Measurements from ENCODE around the gene STOM.
A peak's percentile ranks its signal among the peaks of the same experiment; 100 is the strongest.
"Not testable (repeated sequence)": the region's sequence is repeated elsewhere in the genome, so short reads cannot be mapped to it uniquely, and the experiment has no call there.

The STOM gene

DNA sequence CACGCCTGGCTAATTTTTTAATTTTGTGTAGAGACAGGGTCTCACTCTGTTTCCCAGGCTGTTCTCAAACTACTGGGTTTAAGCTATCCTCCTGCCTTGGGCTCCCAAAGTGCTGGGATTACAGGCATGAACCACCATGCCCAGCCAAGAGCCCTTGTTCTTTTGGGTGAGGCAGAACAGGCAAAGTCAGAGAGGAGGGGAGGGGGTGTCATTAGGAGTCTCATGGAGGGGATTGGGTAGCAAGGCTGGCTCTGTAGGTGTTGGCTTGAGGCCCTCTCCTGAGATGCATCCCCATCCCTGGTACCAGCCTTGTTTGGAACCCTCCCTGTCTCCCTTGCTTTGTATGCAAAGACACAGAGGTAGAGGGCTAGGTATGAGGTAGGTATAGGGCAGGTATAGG lies 78.0 kb downstream of the STOM start:
- no peak for DNase-seq (ENCODE audit: extremely low spot score)
- TF ChIP-seq FOXK2 (IDR thresholded peaks at IDR 0.05) = no peak
- TF ChIP-seq NFRKB (IDR thresholded peaks at IDR 0.05) = no peak
- TF ChIP-seq SP1 (IDR thresholded peaks at IDR 0.05) = no peak
- no peak for TF ChIP-seq ELF4 (IDR thresholded peaks at IDR 0.05)
- no peak for TF ChIP-seq L3MBTL2 (conservative IDR thresholded peaks at IDR 0.05)
- no peak for TF ChIP-seq HDGF (IDR thresholded peaks at IDR 0.05; ENCODE audit: borderline replicate concordance)
- no peak for TF ChIP-seq SUZ12 (IDR thresholded peaks at IDR 0.05)
- no peak for TF ChIP-seq FOXA1 (IDR thresholded peaks at IDR 0.05)
- TF ChIP-seq, protein P1, sequence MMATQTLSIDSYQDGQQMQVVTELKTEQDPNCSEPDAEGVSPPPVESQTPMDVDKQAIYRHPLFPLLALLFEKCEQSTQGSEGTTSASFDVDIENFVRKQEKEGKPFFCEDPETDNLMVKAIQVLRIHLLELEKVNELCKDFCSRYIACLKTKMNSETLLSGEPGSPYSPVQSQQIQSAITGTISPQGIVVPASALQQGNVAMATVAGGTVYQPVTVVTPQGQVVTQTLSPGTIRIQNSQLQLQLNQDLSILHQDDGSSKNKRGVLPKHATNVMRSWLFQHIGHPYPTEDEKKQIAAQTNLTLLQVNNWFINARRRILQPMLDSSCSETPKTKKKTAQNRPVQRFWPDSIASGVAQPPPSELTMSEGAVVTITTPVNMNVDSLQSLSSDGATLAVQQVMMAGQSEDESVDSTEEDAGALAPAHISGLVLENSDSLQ (IDR thresholded peaks at IDR 0.05) = no peak
- TF ChIP-seq ARNT (IDR thresholded peaks at IDR 0.05) = no peak
- TF ChIP-seq TARDBP (IDR thresholded peaks at IDR 0.05) = no peak
- no peak for TF ChIP-seq LEF1 (IDR thresholded peaks at IDR 0.05; ENCODE audit: borderline replicate concordance)
- TF ChIP-seq BHLHE40 (IDR thresholded peaks at IDR 0.05; ENCODE audit: borderline replicate concordance) = no peak
- no peak for TF ChIP-seq CTBP1 (IDR thresholded peaks at IDR 0.05; ENCODE audit: borderline replicate concordance)
- TF ChIP-seq FOXM1 (IDR thresholded peaks at IDR 0.05; ENCODE audit: borderline replicate concordance) = no peak
- no peak for TF ChIP-seq ZNF384 (IDR thresholded peaks at IDR 0.05)
- POLR2A ChIA-PET = no interaction called here
- CTCF ChIA-PET = no interaction called here

DNA sequence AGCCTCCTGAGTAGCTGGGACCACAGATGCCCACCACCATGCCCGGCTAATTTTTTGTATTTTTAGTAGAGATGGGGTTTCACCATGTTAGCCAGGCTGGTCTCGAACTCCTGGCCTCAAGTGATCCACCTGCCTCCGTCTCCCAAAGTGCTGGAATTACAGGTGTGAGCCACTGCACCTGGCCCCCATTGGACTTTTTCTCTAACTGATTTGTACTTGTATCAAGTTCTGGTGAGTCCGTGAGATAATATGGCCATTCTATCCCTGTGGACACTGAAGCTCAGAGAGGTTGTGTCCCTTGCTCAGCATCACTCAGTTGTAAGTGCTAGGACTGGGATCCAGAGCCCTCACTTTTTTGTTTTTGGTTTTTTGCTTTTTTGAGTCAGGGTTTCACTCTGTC lies 78.5 kb downstream of the STOM start:
- DNase-seq (ENCODE audit: extremely low spot score); CTCF ChIA-PET; POLR2A ChIA-PET: not testable (repeated sequence)

DNA sequence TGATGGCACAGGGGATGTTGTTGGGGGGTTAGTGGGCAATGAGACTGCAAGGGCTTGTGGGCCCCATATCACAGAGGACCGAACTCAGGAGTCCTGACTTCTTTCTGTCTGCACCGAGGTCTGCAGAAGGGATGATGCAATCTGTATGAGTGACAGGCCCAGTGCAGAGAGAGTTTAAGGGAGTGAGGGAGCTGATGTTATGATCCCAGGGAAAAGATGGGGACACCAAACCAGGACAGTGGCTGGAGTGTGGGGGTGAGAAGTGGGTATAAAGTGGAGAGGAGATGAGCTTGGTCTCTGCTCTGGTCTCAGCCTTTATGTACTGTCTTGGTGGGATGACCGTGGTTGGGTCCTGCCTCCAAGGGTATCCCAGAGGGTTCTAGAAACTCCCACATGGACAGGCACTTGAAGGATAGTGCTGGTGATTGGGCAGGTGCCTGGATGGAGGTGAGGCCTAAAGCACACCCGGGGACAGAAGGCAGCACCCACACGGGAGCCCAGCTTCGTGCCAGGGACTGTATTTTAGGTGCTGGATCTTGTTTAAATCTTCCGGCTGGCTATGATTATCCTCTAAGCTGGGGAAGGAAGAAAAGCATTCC lies 80.2 kb downstream of the STOM start:
- ChIA-PET CTCF (interaction anchor here (2.7 kb wide), 1 partner anchor 11 kb away, joined by 7 read pairs; no protein-coding TSS in a partner anchor), POLR2A (no interaction called here)
- DNase-seq (ENCODE audit: extremely low spot score) = no peak
- TF ChIP-seq, protein P1 (IDR thresholded peaks at IDR 0.05) = peak; percentile 88
- no peak for TF ChIP-seq SP1 (IDR thresholded peaks at IDR 0.05)

DNA sequence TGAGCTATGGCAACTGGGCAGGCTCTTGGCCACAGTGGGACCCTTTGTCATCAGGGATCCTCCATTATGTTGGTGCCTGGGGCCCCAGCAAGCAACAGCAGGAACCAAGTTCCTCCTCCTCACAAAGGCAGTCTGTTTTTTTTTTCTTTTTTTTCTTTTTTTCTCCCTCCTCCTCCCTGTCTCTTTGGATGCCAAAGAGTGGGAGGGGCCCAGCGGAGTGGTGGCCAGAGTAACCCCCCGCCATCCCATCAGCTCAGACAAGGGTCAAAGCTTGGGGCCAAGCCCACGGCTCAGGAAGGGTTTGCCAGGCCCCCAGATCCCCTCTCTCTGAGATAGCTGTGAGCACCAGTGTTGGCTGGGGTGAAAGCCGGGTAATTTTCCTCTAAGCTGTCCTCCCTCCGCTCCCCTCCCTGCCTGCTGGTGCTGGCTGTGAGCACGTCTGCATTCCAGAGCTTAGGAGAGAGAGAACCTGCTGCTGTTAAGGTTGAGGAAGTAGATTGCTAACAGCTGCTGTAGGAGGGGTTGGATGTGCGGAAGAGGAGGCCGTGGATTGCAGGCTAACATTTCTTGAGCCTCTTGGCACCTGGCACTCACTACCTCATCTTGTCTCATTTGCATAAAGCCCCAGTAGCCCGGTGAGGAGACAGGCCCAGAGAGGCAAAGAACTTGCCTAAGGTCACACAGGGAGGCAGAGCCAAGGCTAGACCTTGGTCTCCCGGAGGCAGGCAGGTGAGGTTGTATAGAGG lies 80.9 kb downstream of the STOM start:
- ChIA-PET CTCF (interaction anchor here (2.7 kb wide), 1 partner anchor 11 kb away, joined by 7 read pairs; no protein-coding TSS in a partner anchor), POLR2A (no interaction called here)
- no peak for DNase-seq (ENCODE audit: extremely low spot score)
- no peak for TF ChIP-seq FOXM1 (IDR thresholded peaks at IDR 0.05; ENCODE audit: borderline replicate concordance)
- no peak for TF ChIP-seq FOXK2 (IDR thresholded peaks at IDR 0.05)
- TF ChIP-seq SP1 (IDR thresholded peaks at IDR 0.05) = no peak
- no peak for TF ChIP-seq LEF1 (IDR thresholded peaks at IDR 0.05; ENCODE audit: borderline replicate concordance)

All from HEK293T (cell line).